ENCODE data around the gene CLEC3A. TPM values are rescaled to one million over a fixed set of nuclear protein-coding genes. Genes with fewer than 3 reads are reported as not detected.
"Not testable (repeated sequence)": the region's sequence is repeated elsewhere in the genome, so short reads cannot be mapped to it uniquely, and the experiment has no call there.

The CLEC3A gene
- total RNA-seq, 1 experiment from 2014 or later: not detected

DNA sequence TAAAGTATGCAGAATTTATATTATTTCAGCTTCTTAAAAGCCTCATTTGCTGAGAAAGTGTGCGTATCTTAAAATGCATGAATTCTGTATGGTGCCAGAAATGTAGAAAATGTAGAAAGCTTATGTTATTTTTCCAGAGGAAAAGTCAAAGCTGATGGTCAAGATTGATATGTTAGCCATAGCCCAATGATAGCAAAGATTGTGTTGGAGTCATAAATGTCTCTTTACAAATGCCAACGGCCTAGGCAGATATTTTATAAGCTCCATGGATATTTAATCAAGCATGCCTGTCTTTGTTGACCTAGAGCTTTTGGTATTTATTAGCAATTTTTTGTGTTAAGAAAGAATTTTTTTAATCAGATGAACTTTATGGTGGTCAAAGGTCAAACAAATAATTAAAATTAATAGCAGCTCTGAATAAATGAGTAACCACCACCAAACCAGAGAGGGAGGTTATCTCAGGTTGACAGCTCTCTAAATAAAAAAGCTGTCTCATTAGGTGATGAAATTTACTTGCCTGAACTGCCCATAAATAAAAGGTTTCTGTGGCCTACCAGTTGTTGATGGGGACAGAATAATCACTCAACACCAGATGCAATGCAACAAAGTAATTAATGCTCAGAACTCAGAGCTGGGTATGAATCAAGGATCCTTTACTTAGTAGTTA is 28.5 kb downstream of the CLEC3A start:
- Histone ChIP-seq H3K36me3 (ENCODE audit: low read depth, low read length) (no peaks in the 10 kb centered on the region), H2AFZ (ENCODE audit: low read length) (no peak overlapping the region), H3K79me2 (ENCODE audit: low read length) (no peaks in the 10 kb centered on the region), H4K20me1 (ENCODE audit: low read length) (no peaks in the 10 kb centered on the region), H3K4me1 (ENCODE audit: insufficient read depth, low read length) (no peaks in the 10 kb centered on the region), H3K9ac (ENCODE audit: low read length) (no peak overlapping the region), H3K4me2 (ENCODE audit: low read length) (no peak overlapping the region), H3K27ac (ENCODE audit: low read length) (no peak overlapping the region), H3F3A (ENCODE audit: low read length, unreplicated experiment) (no peaks in the 10 kb centered on the region), H3K9me3 (ENCODE audit: low read length) (no peaks in the 10 kb centered on the region), H3K4me3 (ENCODE audit: low read length) (no peak overlapping the region), H3K9me2 (replicated peaks; ENCODE audit: low read length) (no peaks in the 10 kb centered on the region), H3K27me3 (ENCODE audit: low read length) (peaks cover 30% of the 10 kb centered on the region)
- CTCF ChIA-PET: no interaction called here
- DNase-seq (no peak), ATAC-seq (no peak)
- POLR2A ChIA-PET (ENCODE audit: unreplicated experiment): no interaction called here
- BruUV-seq (replicated peaks): no TSS peak
- intact Hi-C loops (cut with micrococcal nuclease): no loop called here
- TF ChIP-seq EZH2 (IDR thresholded peaks at IDR 0.05; ENCODE audit: low read length, unreplicated experiment): no peak
- no peak for TF ChIP-seq EZH2phosphoT487 (IDR thresholded peaks at IDR 0.05; ENCODE audit: borderline replicate concordance, low read length)
- TF ChIP-seq, protein P1, sequence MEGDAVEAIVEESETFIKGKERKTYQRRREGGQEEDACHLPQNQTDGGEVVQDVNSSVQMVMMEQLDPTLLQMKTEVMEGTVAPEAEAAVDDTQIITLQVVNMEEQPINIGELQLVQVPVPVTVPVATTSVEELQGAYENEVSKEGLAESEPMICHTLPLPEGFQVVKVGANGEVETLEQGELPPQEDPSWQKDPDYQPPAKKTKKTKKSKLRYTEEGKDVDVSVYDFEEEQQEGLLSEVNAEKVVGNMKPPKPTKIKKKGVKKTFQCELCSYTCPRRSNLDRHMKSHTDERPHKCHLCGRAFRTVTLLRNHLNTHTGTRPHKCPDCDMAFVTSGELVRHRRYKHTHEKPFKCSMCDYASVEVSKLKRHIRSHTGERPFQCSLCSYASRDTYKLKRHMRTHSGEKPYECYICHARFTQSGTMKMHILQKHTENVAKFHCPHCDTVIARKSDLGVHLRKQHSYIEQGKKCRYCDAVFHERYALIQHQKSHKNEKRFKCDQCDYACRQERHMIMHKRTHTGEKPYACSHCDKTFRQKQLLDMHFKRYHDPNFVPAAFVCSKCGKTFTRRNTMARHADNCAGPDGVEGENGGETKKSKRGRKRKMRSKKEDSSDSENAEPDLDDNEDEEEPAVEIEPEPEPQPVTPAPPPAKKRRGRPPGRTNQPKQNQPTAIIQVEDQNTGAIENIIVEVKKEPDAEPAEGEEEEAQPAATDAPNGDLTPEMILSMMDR (conservative IDR thresholded peaks at IDR 0.05; ENCODE audit: low read depth, low read length): no peak

DNA sequence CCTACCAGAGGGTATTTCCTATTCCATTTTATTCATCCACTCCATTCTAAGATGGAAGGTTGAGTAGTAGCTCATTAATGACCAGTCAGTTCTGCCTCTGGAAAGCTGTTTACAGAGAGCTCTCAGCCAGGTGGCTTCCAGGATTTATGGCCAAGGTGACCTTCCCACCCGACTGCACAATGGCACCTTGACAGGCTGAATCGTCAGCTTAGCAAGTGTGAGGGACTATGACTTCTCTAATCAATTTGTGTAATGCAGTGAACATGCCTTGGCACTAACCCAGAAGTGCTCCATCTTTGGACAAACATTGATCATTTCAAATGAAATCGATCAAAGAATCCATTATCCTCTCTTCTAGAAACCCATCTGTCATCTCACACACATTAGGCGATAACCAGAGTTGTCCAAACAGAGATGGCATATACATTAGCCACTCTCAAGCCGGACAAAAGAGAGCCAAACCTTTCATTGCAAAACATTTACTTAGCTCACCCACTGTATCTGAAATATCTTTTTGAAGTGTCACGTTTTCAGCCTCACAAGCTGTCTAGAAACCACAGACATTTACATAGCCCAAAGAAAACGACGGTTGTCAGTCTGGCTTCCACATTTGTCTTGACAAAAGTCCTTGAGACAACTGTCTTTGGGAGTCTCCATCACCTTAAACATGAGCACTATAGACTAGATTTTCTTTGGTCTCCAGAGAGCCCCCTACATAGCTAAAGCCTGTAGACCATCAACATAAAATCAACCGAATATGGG is 35.6 kb downstream of the CLEC3A start:
- intact Hi-C loops (cut with micrococcal nuclease): no loop called here
- Histone ChIP-seq H3K79me2 (ENCODE audit: low read length) (no peaks in the 10 kb centered on the region), H3K9ac (ENCODE audit: low read length) (no peak overlapping the region), H3K4me1 (ENCODE audit: insufficient read depth, low read length) (no peaks in the 10 kb centered on the region), H4K20me1 (ENCODE audit: low read length) (no peaks in the 10 kb centered on the region), H2AFZ (ENCODE audit: low read length) (no peak overlapping the region), H3K4me2 (ENCODE audit: low read length) (no peak overlapping the region), H3F3A (ENCODE audit: low read length, unreplicated experiment) (no peaks in the 10 kb centered on the region), H3K9me2 (replicated peaks; ENCODE audit: low read length) (no peaks in the 10 kb centered on the region), H3K27me3 (ENCODE audit: low read length) (peaks cover 25% of the 10 kb centered on the region), H3K9me3 (ENCODE audit: low read length) (no peaks in the 10 kb centered on the region), H3K4me3 (ENCODE audit: low read length) (no peak overlapping the region), H3K27ac (ENCODE audit: low read length) (no peak overlapping the region), H3K36me3 (ENCODE audit: low read depth, low read length) (no peaks in the 10 kb centered on the region)
- ChIA-PET POLR2A (ENCODE audit: unreplicated experiment) (no interaction called here), CTCF (no interaction called here)
- no peak for DNase-seq
- no peak for ATAC-seq
- TF ChIP-seq EZH2 (IDR thresholded peaks at IDR 0.05; ENCODE audit: low read length, unreplicated experiment) (no peak), EZH2phosphoT487 (IDR thresholded peaks at IDR 0.05; ENCODE audit: borderline replicate concordance, low read length) (no peak)
- TF ChIP-seq, protein P1 (conservative IDR thresholded peaks at IDR 0.05; ENCODE audit: low read depth, low read length): no peak
- no TSS peak for BruUV-seq (replicated peaks)

DNA sequence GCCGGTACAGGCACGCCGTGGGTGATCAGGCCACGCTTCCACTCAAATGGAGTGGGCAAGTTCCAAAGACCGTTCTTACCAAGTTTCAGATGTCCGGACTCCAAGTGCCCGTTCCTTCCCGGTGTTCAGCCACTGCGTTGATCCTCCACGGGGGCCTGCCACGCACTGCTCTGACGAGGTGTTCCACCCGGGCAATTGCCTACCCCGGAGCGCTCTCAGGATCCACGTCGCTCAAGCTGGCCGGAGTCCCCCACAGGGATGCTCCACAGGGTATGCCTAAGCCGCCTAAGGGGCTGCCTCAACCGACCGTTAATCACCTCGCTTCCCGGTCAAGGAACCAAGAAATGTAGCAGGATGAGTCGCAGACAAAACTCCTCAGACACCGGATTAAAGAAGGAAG is 37.5 kb downstream of the CLEC3A start:
- peaks cover 30% of the 10 kb centered on the region; the same call in 1 of the 2 replicates for H3K27me3 ChIP-seq (ENCODE audit: low read length)
- H3K9ac ChIP-seq (ENCODE audit: low read length); intact Hi-C loops (cut with micrococcal nuclease); H3K9me3 ChIP-seq (ENCODE audit: low read length); BruUV-seq (replicated peaks); DNase-seq; H3K27ac ChIP-seq (ENCODE audit: low read length); ATAC-seq; H2AFZ ChIP-seq (ENCODE audit: low read length); H3K4me3 ChIP-seq (ENCODE audit: low read length); H3K4me2 ChIP-seq (ENCODE audit: low read length); H3F3A ChIP-seq (ENCODE audit: low read length, unreplicated experiment); H3K36me3 ChIP-seq (ENCODE audit: low read depth, low read length); POLR2A ChIA-PET (ENCODE audit: unreplicated experiment); H3K9me2 ChIP-seq (replicated peaks; ENCODE audit: low read length); CTCF ChIA-PET; H4K20me1 ChIP-seq (ENCODE audit: low read length); H3K79me2 ChIP-seq (ENCODE audit: low read length); H3K4me1 ChIP-seq (ENCODE audit: insufficient read depth, low read length): not testable (repeated sequence)

Measured in PC-3 (cell line).